Cerebellar cortex (tissue), 1 donor: Measurements from ENCODE around the gene PDHA2.
"Not testable (repeated sequence)": the region's sequence is repeated elsewhere in the genome, so short reads cannot be mapped to it uniquely, and the experiment has no call there.

Source experiments
- DNase-seq: peaks from one replicate; pipeline ENCODE4 v3.0.0-alpha.2; 2015; ENCODE audit warnings: low spot score

Gene PDHA2

DNA sequence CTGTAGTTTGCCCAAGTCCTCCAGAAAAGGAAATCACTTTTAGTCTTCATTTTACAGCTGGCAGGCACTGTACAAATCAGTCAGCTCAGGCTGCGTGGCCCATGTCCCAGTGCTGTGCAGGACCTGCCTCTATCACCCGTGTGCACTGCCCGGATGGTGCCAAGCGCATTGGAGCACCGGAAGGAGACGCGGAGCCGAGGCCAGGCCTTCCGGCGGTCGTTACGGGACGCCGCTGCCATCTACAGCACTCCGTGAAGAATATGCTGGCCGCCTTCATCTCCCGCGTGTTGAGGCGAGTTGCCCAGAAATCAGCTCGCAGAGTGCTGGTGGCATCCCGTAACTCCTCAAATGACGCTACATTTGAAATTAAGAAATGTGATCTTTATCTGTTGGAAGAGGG is at the start of gene PDHA2:
Gene PDHA2 (plus strand): TSS at position 203 of the 400 bp plus-strand sequence. CDS start 58 bp downstream, at position 261.
- no peak for DNase-seq

DNA sequence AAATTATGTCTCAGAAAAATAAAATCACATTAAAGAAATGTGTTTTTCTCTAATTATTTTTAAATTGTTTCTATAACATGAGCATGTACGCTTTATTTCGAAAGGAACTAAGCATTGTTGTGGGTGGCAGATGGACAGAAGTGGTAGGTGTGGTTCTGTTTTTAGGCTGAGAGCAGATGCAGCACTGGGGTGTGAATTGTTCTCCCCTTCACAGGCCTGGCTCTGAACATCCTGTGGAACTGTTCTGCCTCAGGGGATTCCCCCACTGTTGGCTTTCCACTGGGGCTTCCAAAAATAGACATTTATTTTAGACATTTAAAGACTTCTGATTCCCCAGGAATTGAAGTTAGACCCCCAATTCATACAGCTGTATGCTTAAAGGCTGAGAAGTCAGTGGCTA is 41.9 kb upstream of the PDHA2 start:
- DNase-seq = no peak

DNA sequence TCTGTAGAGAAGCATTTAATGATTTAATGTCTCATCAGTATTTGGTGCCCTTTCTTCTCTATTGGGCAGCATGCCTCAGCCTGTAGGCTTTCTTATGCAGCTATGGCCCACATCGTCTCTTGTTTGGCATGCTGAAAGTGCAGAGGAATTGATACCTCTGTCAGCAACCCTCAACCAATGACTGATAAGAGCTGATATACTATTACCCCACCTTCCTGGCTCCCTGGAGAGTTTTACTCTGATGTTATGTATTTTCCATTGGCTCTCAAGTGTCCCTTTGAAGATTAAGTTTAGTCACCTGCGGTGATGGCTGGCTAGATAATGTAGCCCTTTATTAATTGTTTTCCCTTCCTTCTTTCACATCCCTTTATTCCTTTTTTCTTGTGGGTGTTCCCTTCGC is 41.2 kb upstream of the PDHA2 start:
- no peak for DNase-seq

- DNase-seq = no peak
Observed at GRCh38 chr4:95821867-95822266, 18.0 kb upstream of the PDHA2 start.

- no peak for DNase-seq
Observed at GRCh38 chr4:95825546-95825945, 14.3 kb upstream of the PDHA2 start.

DNA sequence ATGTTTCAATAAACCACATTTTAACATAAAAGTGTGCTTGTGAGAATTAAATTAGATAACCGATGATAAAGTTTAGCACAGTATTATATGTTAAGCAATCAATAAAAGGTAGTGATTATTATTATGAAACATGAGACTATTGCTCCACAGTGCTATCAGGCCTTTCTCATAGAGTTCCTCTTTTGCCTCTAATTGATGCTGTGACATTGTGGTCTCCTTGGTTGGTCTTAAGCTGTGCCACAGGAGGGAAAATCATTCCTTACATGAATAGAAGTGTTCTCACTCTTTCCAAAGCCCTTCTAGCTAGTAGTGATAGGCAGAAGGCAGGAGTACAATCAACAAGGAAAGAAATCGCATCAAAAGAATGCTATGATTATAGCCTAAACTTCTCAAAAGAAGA is 9.2 kb upstream of the PDHA2 start:
- DNase-seq = no peak

DNA sequence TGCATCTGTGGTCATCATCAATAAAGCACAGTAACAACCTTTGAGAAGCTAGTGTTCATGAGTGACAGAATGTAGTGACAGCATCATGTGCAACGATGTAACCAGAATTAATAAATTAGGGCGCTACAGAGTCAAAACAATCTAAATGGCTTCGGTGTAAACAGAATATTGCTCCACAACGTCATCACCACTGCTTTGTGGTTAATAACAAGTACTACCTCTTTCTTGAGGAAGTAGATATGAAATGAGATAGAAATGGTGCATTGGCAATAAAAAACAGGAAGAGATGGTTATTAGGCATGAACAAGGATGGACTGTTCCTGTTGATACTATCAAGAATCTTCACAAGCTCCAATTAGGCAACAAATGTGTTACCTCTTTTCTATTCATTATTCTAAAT is 8.7 kb upstream of the PDHA2 start:
- DNase-seq = no peak

- DNase-seq = no peak
Observed at GRCh38 chr4:95833711-95834194, 6.1 kb upstream of the PDHA2 start.

DNA sequence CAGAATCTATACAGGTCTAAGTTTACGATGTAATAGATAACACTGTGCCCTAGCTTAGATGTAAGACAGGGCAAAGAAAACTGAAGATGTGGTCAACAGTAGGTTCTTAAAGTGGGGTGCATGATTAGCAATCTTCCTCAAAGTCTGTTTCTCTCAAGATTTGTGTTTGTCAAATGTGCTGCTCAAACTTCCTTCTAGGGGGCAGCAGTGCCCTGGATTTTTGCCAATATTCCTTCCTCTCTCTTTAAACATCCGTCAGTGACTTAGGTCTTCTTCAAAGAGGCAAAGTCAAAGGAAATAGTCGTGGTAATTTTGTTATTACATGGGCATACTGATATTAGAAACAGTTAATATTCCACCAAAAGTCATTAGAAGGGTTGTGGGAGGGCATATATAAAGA is 4.2 kb upstream of the PDHA2 start:
- peak; percentile 21 for DNase-seq

GRCh38 chr4:95838192-95838591 is 1.7 kb upstream of the PDHA2 start:
- DNase-seq = peak; percentile 41

- DNase-seq = no peak
Observed at GRCh38 chr4:95847908-95848460, 8.1 kb downstream of the PDHA2 start.

- DNase-seq = no peak
Observed at GRCh38 chr4:95850161-95850560, 10.3 kb downstream of the PDHA2 start.

DNA sequence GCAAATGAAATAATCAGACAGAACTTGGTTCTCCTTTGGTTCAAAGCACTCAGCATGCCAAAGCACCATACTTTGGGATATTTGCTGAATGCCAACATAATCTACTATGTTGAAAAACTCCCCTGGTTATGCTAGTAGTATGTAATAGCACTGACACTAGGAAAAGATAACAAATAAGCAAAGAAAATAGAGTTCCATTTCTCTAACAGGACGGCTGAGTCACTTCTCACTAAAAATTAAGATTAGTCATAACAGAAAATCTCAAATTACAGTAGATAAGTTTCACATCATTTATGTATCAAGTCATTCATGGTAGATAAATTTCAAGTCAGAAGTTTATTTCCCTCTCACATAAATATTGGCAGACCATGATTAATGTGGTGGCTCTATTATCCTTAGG is 17.9 kb downstream of the PDHA2 start:
- no peak for DNase-seq

- no peak for DNase-seq
Observed at GRCh38 chr4:95867919-95868318, 28.0 kb downstream of the PDHA2 start.

GRCh38 chr4:95869414-95869813 is 29.5 kb downstream of the PDHA2 start:
- DNase-seq = not testable (repeated sequence)

DNA sequence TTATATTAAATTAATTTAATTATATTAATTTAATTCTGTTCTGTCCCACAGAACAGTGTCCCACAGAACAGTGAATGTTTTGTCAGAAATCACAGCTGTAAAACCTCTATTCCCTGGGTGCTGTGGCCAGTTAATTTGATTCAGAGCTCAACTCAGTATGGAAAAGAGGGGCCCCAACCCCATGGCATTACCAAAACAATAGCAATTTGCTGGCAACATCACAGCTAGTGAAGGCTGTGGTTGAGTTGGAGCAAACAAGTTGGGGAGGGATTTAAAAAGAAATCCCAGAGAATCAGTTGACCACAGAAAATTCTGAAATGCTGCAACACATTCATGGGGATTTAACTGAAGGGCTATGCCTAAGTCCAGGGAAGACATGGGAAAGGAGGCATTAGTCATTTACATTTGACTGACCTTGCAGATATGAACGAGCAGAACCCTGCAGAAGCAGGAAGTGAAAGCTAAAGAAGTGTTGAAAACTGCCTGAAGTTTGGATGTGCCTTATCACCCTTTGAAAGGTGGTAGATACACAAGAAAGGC is 30.1 kb downstream of the PDHA2 start:
- no peak for DNase-seq

DNA sequence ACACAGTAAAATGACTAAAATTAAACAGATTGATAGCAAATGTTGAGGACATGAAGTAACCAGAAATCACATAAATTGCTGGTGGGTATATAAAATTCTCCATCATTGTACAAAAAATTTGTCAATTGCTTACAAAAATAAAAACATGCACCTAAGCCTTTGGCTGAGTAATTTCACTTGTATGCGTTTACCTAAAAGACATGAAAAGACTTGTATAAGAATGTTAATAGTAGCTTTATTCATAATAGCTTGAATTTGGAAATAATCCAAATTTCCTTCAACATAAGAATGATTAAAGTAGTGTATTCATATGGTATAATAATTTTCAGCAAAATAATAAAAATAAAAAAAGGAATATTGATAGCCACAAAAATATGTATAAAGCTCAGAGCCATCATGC is 37.7 kb downstream of the PDHA2 start:
- no peak for DNase-seq

GRCh38 chr4:95887551-95887950 is 47.7 kb downstream of the PDHA2 start:
- DNase-seq = no peak

- no peak for DNase-seq
Observed at GRCh38 chr4:95889662-95890061, 49.8 kb downstream of the PDHA2 start.
